Esophagus squamous epithelium (tissue), 5 donors: ENCODE measurements around the gene PNPLA5. TPM values are rescaled to one million over a fixed set of nuclear protein-coding genes. Genes with fewer than 3 reads are reported as not detected.

Experiments used
- DNase-seq: peaks from one replicate; lab custom pipeline; 2025; lab: John Stamatoyannopoulos, UW
- H3K27ac ChIP-seq, 4 donors: fragments of 200-600 bp; sonication (generic); one replicate each; pipeline ENCODE4 v1.5.1; 2016 to 2019; ENCODE audit warnings: mild to moderate bottlenecking in 1 of 4
- H3K27me3 ChIP-seq, 4 donors: fragments of 200-600 bp; sonication (generic); 1 replicate in 3 of 4; 2 replicates in 1 of 4; pipeline versions ENCODE4 v1.5.1 to v1.6.0; 2017 to 2021; ENCODE audit warnings: antibody characterized with exemption in 1 of 4
- H3K36me3 ChIP-seq, 3 donors: fragments of 200-600 bp; sonication (generic); one replicate each; pipeline ENCODE4 v1.5.1; 2016 to 2019
- H3K4me1 ChIP-seq, 3 donors: fragments of 200-600 bp; sonication (generic); one replicate each; pipeline ENCODE4 v1.5.1; 2017 to 2019
- H3K4me3 ChIP-seq, 4 donors: fragments of 200-600 bp; sonication (generic); 1 replicate in 3 of 4; 2 replicates in 1 of 4; pipeline ENCODE4 v1.5.1; 2016 to 2019; ENCODE audit warnings: mild to moderate bottlenecking in 2 of 4, moderate library complexity in 1 of 4
- H3K9me3 ChIP-seq, 3 donors: fragments of 200-600 bp; sonication (generic); one replicate each; pipeline ENCODE4 v1.5.1; 2016 to 2019
- POLR2A ChIP-seq, 4 donors: fragments of 450-650 bp; IDR thresholded peaks; one replicate each; pipeline ENCODE4 v1.6.1; 2017; ENCODE audit warnings: antibody characterized with exemption in 4 of 4, mild to moderate bottlenecking in 4 of 4, moderate library complexity in 3 of 4
- WGBS, 2 donors: methylation state at CpG; one replicate each; pipeline ENCODE4 v1.1.5; 2018; 5-methylcytosine and 5-hydroxymethylcytosine counted together
- intact Hi-C: fragments of 100-400 bp; cut with DNase I; formaldehyde crosslinking; loops from one replicate; pipeline ENCODE4 v1.15.0; 2022
- total RNA-seq, 4 donors: library from RNA; depleted of rRNA; stranded (reverse); fragments of >200 nt; gene quantifications; one replicate each; pipeline ENCODE4 v1.1.0, GENCODE V29; 2016
- TF ChIP-seq, protein P1 (sequence below), 6 experiments: fragments of 450-650 bp in 4 of 6; fragments of 200-600 bp in 2 of 6; sonication (generic) in 2 of 6; IDR thresholded peaks; one replicate each; pipeline ENCODE4 v1.5.1; 2016 to 2019; ENCODE audit warnings: antibody characterized with exemption in 6 of 6, mild to moderate bottlenecking in 4 of 6, moderate library complexity in 4 of 6
- donor health status: DM: yes; HTN: yes; CAD: no.

The PNPLA5 gene
- total RNA-seq, 4 donors from 2014 or later = not detected

DNA sequence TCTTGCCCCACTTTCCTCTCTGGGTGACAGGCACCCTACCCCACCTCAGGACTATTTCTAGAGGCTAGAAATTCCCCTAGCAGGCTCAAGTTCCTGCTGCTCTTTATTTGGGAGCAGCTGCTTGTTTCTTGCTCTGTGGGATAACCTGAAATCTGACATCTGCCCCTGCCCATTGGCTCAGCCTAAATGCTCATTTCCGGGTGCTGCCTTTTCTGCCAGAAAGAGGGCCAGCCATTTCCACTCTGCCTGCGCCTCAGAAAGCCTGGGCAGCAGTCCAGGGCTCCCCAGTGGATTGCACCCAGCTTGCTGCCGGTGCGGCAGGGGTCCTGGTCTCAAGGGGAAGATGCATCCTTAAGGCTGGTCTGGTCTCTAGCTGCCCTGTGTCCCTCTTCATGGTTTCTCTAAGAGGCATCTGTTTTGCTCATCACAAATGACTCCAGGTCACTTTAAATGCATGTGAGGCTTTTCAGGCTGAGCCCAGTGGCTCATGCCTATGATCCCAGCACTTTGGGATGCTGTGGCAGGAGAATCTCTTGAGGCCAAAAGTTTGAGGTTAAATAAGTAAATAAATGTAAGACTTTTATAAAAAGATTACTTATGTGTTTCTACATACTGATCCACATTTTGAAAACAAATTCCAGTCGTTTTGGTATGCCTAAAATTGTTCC is 10.3 kb upstream of the PNPLA5 start:
- intact Hi-C loops = no loop called here
- Histone ChIP-seq H3K27me3 (peaks cover 0 to 59% (median 0%) of the 10 kb centered on the region in 4 donors), H3K9me3 (no peaks in the 10 kb centered on the region), H3K4me3 (no peak overlapping the region), H3K4me1 (no peaks in the 10 kb centered on the region), H3K27ac (no peak overlapping the region), H3K36me3 (no peaks in the 10 kb centered on the region)
- no peak for TF ChIP-seq POLR2A (IDR thresholded peaks at IDR 0.05)
- TF ChIP-seq, protein P1, sequence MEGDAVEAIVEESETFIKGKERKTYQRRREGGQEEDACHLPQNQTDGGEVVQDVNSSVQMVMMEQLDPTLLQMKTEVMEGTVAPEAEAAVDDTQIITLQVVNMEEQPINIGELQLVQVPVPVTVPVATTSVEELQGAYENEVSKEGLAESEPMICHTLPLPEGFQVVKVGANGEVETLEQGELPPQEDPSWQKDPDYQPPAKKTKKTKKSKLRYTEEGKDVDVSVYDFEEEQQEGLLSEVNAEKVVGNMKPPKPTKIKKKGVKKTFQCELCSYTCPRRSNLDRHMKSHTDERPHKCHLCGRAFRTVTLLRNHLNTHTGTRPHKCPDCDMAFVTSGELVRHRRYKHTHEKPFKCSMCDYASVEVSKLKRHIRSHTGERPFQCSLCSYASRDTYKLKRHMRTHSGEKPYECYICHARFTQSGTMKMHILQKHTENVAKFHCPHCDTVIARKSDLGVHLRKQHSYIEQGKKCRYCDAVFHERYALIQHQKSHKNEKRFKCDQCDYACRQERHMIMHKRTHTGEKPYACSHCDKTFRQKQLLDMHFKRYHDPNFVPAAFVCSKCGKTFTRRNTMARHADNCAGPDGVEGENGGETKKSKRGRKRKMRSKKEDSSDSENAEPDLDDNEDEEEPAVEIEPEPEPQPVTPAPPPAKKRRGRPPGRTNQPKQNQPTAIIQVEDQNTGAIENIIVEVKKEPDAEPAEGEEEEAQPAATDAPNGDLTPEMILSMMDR (IDR thresholded peaks at IDR 0.05) = no peak
- no peak for DNase-seq
- 13 to 39% methylated on average over 1 to 3 of the region's 5 CpGs for WGBS, 2 donors

DNA sequence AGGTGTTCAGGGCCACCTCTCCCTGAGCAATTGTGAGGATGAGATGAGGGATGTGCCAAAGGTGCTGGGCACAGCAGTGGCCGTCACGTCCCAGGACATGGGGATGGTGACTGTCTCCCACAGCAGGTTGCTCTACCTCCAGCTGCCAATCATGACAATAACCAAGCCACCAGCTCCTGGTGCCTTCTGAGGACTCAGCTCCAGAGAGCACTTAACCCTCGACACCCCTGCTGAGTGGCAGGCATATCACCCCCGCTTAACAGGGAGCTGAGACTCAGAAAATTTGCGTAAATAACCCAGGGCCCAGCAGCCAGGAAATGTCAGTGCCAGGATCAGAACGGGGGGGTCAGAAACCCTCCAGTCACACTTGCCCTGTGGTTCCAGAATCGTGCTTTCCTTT is 8.4 kb upstream of the PNPLA5 start:
- Histone ChIP-seq H3K4me1 (no peaks in the 10 kb centered on the region), H3K27ac (no peak overlapping the region), H3K36me3 (no peaks in the 10 kb centered on the region), H3K9me3 (no peaks in the 10 kb centered on the region), H3K27me3 (peaks cover 0 to 64% (median 0%) of the 10 kb centered on the region in 4 donors), H3K4me3 (no peak overlapping the region)
- whole genome bisulfite sequencing, 2 donors = 64% methylated on average over 6 of the region's 7 CpGs; no CpG with 5 or more reads in 1 of the 2 donors
- TF ChIP-seq POLR2A (IDR thresholded peaks at IDR 0.05) = no peak
- TF ChIP-seq, protein P1 (IDR thresholded peaks at IDR 0.05) = no peak
- intact Hi-C loops = no loop called here
- no peak for DNase-seq

DNA sequence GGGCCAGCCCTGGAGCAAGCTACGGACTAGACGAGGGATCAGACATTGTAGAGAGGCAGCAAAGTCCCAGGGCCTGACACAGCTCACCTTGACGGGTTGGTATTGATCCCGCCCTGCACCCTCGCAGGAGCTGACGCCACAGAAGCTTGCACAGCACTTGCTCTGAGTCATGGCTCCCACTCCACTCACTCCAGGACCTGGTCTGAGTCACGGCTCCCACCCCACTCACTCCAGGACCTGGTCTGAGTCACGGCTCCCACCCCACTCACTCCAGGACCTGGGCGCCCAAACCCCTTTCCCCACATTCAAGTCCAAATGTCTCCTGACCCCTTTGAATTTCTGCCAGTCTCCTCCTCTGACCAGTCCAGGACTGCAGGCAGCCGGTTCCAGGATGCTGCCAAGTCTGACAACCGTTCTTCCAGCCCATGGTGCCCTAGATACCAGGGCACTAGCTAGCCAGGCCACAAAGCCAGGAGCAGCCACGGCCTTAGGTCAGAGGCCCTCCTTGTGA is 6.0 kb upstream of the PNPLA5 start:
- no peak overlapping the region for H3K4me3 ChIP-seq
- 23 to 43% methylated on average over 5 to 9 of the region's 12 CpGs for WGBS, 2 donors
- no peak overlapping the region for H3K27ac ChIP-seq
- H3K36me3 ChIP-seq = no peaks in the 10 kb centered on the region
- H3K27me3 ChIP-seq = peaks cover 0 to 69% (median 0%) of the 10 kb centered on the region in 4 donors
- intact Hi-C loops = no loop called here
- H3K9me3 ChIP-seq = no peaks in the 10 kb centered on the region
- no peak for DNase-seq
- no peak for TF ChIP-seq POLR2A (IDR thresholded peaks at IDR 0.05)
- TF ChIP-seq, protein P1 (IDR thresholded peaks at IDR 0.05) = no peak
- H3K4me1 ChIP-seq = no peaks in the 10 kb centered on the region

DNA sequence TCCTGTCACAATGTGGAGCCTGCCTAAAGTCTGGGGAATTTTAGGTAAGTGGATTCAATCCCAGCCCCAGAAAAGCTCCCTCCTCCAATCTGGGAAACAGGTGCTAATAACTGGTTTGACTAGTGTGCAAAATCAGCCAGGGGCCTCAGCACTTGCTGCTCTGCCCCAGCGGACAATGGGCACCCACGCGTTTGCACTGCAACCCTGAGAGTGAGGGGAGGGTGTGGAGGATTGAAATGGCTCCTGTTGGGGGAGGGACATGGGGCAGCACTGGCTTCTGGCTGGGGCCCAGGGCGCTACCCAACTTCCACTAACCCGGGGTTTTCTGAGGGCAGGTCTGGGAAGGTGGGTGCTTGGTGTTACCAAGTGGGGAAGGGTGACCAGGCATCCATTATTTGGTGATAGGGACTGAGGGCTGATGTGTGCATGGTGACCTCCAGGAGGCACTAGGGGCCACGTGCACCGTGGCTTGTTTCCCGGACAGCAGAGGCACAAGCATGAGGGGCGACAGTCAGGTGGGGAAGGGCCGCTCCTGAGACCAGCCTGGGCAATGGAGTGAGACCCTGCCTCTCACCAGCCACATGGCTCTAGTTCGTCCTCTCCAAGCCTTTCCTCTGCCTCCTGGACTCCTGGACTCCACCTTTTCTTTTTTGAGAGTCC is 4.3 kb upstream of the PNPLA5 start:
- H3K9me3 ChIP-seq = no peaks in the 10 kb centered on the region
- H3K27ac ChIP-seq = no peak overlapping the region
- no peaks in the 10 kb centered on the region for H3K36me3 ChIP-seq
- H3K27me3 ChIP-seq = peaks cover 9 to 70% (median 12%) of the 10 kb centered on the region in 4 donors
- no peak for TF ChIP-seq POLR2A (IDR thresholded peaks at IDR 0.05)
- TF ChIP-seq, protein P1 (IDR thresholded peaks at IDR 0.05) = no peak
- 43 to 46% methylated on average over 7 to 11 of the region's 11 CpGs for WGBS, 2 donors
- no peak for DNase-seq
- peaks cover 6 to 10% (median 9%) of the 10 kb centered on the region in 3 donors for H3K4me1 ChIP-seq
- no peak overlapping the region for H3K4me3 ChIP-seq
- intact Hi-C loops = no loop called here

DNA sequence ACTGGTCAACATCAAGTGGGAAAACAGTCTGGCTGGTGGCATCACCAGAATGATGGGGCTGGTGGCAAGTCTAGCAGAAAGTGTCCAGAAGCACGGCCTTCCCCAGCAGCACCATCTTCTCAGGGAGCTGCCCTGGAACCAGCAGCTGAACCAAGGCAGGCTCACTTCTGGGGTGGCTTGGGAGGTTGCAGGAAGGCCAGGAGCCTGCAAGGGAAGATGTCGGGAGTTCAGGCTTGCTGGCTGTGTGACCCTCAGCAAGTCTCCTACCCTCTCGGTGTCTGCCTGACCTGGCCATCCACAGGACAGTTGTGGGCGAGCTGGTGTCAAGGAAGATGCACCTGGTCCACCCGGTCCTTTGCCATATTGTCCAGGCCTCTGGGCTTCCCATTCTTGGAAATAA is 2.3 kb upstream of the PNPLA5 start:
- no peak overlapping the region for H3K27ac ChIP-seq
- no peaks in the 10 kb centered on the region for H3K9me3 ChIP-seq
- intact Hi-C loops = no loop called here
- H3K4me1 ChIP-seq = peaks cover 6 to 13% (median 9%) of the 10 kb centered on the region in 3 donors
- peaks cover 15 to 74% (median 22%) of the 10 kb centered on the region in 4 donors for H3K27me3 ChIP-seq
- TF ChIP-seq POLR2A (IDR thresholded peaks at IDR 0.05) = no peak
- TF ChIP-seq, protein P1 (IDR thresholded peaks at IDR 0.05) = no peak
- H3K4me3 ChIP-seq = no peak overlapping the region
- 59 to 93% methylated on average over 2 to 4 of the region's 5 CpGs for WGBS, 2 donors
- no peak for DNase-seq
- H3K36me3 ChIP-seq = no peaks in the 10 kb centered on the region
